ENCODE results near the gene KCNH2. TPM values are rescaled to one million over a fixed set of nuclear protein-coding genes. Genes with fewer than 3 reads are reported as not detected.

Gene KCNH2
- total and polyA plus RNA-seq, 2 of the 13 experiments (the other 11 are each of a cell fraction or from before 2014, with no cell fraction given), result 0.09 to 0.11 TPM

GRCh38 chr7:150954201-150954985 is 23.7 kb downstream of the KCNH2 start:
- H4K20me1 ChIP-seq (ENCODE audit: insufficient read depth, low read length), result no peaks in the 10 kb centered on the region
- CTCF ChIA-PET (ENCODE audit: low intra/inter-chr PET ratio, low total read pairs), result no interaction called here
- H3K9me3 ChIP-seq (ENCODE audit: low read length), result no peaks in the 10 kb centered on the region
- no peaks in the 10 kb centered on the region for H3K36me3 ChIP-seq (replicated peaks in 1 of 2; ENCODE audit: control insufficient read depth in 1 of 2, insufficient read depth in 2 of 2, low read length in 2 of 2)
- H3K27ac ChIP-seq (ENCODE audit: extremely low read length, insufficient read depth, low read length), result no peak overlapping the region
- no peaks in the 10 kb centered on the region for H3K79me2 ChIP-seq (ENCODE audit: insufficient read depth, low read length)
- H3K4me2 ChIP-seq (ENCODE audit: low read depth, low read length), result no peak overlapping the region
- intact Hi-C loops (cut with micrococcal nuclease; ENCODE audit: unreplicated experiment), result no loop called here
- FAIRE-seq, result no peak
- H3K27me3 ChIP-seq (ENCODE audit: control insufficient read depth in 1 of 2, insufficient read depth in 2 of 2, low read length in 2 of 2), result peaks cover 12 to 38% of the 10 kb centered on the region in 2 experiments; a peak in 4 of 5 replicates
- H3K4me3 ChIP-seq (replicated peaks in 1 of 3; ENCODE audit: insufficient read depth in 1 of 3, low read depth in 2 of 3, low read length in 3 of 3), result no peak overlapping the region
- in situ Hi-C loops (cut with HindIII; ENCODE audit: extremely low pct_ligation_motif_present, low pct_unique_long_range_greater_than_20kb), result no loop called here
- no peak for TF ChIP-seq FOXA1 (IDR thresholded peaks at IDR 0.05)
- TF ChIP-seq FOXA1 (CRISPR knock-in tag; IDR thresholded peaks at IDR 0.05), result no peak
- no peak for TF ChIP-seq MIER2 (CRISPR knock-in tag; IDR thresholded peaks at IDR 0.05)
- TF ChIP-seq ZFP36L2 (CRISPR knock-in tag; IDR thresholded peaks at IDR 0.05), result no peak
- TF ChIP-seq E2F2 (CRISPR knock-in tag; IDR thresholded peaks at IDR 0.05; ENCODE audit: borderline replicate concordance), result no peak
- TF ChIP-seq PRPF4 (IDR thresholded peaks at IDR 0.05; ENCODE audit: low read depth, low read length, poor library complexity, severe bottlenecking), result no peak
- TF ChIP-seq ZNF775 (CRISPR knock-in tag; IDR thresholded peaks at IDR 0.05; ENCODE audit: borderline replicate concordance), result no peak
- no peak for TF ChIP-seq ZNF788 (CRISPR knock-in tag; IDR thresholded peaks at IDR 0.05; ENCODE audit: borderline replicate concordance)
- TF ChIP-seq SIX4 (CRISPR knock-in tag; IDR thresholded peaks at IDR 0.05), result no peak
- TF ChIP-seq RBM22 (optimal IDR thresholded peaks at IDR 0.05; ENCODE audit: low read length), result no peak
- no peak for TF ChIP-seq ZSCAN31 (CRISPR knock-in tag; IDR thresholded peaks at IDR 0.05; ENCODE audit: low read depth)
- TF ChIP-seq ZNF232 (CRISPR knock-in tag; IDR thresholded peaks at IDR 0.05; ENCODE audit: borderline replicate concordance), result no peak
- WGBS (ENCODE audit: low lambda C conversion rate), result 20% methylated on average over 3 of the region's 9 CpGs
- H3K4me1 ChIP-seq (ENCODE audit: insufficient read depth, low read length), result no peaks in the 10 kb centered on the region
- H2AFZ ChIP-seq (ENCODE audit: low read length), result no peak overlapping the region
- no peak overlapping the region for H3K9ac ChIP-seq (ENCODE audit: insufficient read depth, low read depth, low read length)
- POLR2A ChIA-PET, result no interaction called here
- no peak for DNase-seq (ENCODE audit: low spot score)
- BruUV-seq (replicated peaks), result no TSS peak
- ATAC-seq, result no peak

Data from HepG2 (cell line).